ENCODE results near the gene GRIN2C. TPM values are rescaled to one million over a fixed set of nuclear protein-coding genes. Genes with fewer than 3 reads are reported as not detected.

Gene GRIN2C
- polyA plus RNA-seq, 3 donors, result 0.10 to 0.14 (median 0.13) TPM

DNA sequence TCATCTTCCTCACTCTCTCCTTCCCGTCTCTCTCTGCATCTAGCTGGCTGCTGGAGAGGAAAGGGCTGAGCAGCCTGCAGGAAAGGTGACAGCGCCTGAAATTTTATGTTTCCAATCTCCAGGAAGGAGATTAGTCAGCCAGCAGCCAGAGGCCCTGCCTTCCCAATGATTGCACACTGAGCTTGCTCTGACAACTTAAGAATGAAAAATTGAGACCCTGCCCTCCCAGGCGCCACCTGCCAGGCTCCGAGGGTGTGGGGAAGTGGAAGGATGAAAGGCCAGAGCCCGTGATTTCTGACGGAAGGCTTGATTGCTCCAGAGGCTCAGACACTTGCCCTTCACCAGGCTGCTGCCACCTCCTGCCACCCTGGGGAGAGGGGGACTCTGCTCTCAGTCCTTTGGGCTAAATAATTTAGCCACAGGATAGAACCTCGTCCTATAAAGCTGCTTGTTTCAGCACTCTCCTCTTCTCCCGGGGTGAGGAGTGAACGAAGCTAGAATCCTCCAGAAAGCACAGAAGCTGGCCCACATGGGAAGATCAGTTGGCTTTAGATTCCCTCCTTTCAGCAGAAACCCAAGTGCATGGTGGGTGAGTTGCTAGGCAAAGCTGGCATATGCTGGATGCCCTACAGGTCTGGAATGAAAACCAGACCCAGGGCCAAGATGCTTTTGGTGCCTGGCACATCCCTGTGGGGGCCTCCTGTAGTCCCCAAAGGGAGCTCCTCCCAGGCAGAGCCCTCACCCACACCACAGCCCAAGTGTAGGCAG lies 33.5 kb downstream of the GRIN2C start:
- DNase-seq (ENCODE audit: low read depth in 3 of 3, low spot score in 2 of 3), result no peak

DNA sequence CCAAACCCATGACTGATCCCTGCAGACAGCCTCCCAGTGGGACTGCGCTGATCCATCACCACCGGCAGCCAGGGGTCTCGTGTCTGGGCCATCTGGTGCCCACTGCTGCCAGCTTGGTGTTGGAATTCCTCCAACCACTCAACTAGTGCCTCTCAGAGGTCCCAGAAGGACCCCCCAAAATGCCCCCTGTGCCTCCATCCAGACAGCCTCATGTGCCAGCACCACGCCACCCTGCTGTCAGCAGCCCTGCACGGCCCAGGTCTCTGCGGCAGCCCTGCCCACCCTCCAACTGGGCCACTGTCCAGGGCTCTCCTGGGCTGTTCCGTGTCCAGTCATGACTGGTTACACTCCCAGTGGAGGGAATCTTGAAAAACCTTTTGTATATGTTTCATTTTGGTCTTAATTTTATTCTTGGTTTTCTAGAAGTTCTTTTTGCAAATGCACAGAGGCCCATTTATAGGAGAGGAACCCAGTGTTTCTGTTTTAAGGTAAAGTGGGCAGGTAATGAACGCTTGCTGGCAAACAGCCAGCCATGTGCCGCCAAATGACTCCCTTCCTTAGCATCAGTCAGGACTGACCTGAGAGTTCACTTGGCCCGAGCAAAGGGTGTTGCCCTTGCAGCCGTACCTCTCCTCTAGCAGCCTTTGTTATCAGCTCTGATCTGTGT lies 34.6 kb downstream of the GRIN2C start:
- no peak for DNase-seq (ENCODE audit: low read depth in 3 of 3, low spot score in 2 of 3)

DNA sequence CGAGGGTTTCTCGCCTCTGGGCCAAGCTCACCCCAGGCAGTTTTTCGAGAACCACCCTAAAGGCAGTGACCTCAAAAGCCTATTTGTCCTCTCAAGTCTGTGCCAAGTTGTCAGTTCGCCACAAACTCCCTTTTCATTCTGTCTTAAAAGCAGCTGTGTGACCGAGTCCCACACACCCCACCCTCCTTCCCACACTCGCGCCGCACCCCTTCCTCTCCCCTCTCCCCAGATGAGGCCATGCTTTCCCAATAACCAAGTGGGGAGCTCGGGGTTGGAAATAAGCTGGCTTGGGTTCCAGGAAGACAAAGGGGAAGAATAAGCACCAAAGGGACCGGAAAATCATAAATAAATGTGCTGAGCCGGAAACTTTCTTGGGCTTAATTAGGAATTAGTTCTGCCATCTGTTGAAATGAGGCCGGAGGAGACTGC lies 36.7 kb downstream of the GRIN2C start:
- DNase-seq (ENCODE audit: low read depth in 3 of 3, low spot score in 2 of 3), result no peak

DNA sequence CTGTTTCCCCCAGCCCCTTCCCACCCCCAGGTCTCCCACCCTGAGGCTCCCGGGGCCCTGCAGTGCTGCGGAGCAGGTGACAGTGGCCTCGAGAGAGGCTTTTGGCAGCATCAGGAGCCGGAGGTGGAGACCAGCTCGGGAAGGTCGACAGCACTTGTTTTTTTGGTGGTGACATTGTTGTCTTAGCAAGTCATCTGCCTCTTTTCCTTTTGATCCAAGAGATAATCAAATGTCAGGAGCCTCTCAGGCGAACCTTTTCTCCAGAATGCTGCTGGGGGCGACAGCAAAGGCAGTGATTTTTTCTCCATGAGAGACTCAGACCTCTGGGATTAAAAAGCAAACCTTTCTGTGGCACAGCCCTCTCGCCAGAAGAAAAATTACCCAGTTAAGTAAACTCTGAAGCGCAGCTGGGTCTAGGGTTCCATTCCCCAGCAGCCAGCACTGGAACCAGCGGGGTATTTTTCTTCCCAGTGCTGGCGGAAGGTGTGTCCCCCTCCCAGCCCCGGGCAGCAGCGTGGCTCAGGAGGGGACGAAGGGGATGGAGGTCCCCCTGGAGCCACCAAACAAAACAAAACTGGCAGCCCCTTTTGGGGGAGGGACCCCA lies 37.2 kb downstream of the GRIN2C start:
- no peak for DNase-seq (ENCODE audit: low read depth in 3 of 3, low spot score in 2 of 3)

DNA sequence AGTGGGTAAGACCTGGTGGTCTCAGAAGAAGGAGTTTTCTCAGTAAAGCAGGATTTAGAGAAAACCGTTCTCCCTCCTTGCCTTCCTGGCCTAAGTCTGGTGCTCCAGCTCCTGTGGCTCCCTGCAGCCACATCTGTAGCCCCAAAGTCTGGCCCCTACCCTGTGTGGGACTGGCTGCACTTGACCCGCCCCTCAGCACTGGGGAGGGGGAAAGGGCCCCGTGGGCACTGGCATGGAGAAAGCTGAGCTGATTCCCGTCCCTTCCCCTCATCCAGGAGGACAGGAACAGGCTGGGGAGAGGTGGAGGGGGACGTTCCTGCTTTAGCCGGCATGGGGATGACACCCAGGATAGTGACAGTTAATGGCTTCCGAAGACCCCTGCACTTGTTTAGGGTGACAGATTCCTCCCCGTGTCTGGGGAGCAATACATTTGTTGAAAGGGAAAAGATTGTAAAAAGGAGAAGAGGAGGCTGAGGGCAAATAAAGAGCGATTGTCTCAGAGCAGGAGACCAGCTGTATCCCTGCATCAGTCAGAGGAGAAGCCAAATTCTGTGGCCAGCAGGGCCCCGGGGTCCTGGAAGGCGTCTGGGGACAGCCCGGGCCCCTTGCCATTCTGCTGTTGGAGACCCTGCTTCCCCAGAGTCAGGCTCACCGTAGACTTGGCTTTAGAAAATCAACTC lies 37.9 kb downstream of the GRIN2C start:
- no peak for DNase-seq (ENCODE audit: low read depth in 3 of 3, low spot score in 2 of 3)

DNA sequence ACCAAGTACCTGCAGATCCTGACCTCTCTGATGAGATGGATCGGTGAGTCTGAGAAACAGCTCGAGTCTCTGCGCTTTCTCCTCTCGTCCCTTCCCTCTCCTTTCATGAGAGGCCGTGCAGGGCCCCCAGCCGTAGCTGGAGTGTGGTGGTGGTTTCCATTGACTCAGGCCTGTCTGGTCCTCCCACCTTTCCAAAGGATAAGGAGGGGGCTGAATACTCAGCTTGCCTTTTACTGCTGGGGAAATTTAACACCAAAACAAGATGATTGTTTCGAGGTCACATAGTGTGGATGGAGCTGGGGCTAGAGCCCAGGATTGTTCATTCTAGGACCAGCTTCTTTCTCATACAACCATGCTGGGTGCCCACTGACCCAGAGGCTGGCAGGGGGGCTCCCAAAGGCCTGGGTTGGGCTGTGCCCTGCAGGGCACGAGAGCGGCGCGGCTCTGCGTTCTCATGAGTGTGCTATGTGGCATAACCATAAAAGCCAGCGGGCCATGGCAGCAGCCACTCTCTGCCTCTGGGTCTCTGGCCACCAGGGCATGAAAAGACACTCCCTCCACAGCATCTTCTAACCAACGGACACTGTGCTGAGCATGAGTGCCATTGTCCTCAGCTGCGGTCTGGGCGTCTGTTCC lies 39.8 kb downstream of the GRIN2C start:
- no peak for DNase-seq (ENCODE audit: low read depth in 3 of 3, low spot score in 2 of 3)

DNA sequence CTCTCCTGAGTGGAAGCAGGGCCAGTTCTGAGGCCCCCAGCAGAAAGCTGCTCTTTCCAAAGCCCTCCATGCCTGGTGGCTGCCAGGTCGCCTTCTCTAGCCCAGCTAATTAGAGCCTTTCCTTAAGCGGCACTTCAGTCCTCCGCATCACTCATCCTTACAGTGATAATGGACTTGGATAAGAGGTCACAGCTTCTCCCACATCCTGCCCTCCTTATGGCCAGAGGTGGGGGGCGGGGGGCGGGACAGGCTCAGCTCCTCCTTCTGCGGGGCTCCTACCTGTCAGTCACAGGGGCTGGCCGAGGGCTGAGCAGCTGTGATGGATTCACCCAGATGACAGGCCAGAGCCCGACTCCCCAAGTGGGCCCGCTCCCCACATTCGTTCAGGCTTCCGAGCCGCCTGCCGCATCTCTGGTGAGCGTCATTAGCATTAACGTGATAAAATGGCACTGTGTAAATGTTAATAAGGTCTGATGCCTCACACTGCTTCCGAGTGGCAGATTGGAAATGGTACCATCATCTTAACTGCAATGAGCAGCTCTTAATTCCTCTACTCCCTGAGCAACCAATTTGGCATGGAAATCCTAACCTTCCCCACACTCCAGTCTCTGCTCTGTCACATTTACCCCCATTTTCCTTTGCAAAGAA lies 41.3 kb downstream of the GRIN2C start:
- DNase-seq (ENCODE audit: low read depth in 3 of 3, low spot score in 2 of 3), result no peak

DNA sequence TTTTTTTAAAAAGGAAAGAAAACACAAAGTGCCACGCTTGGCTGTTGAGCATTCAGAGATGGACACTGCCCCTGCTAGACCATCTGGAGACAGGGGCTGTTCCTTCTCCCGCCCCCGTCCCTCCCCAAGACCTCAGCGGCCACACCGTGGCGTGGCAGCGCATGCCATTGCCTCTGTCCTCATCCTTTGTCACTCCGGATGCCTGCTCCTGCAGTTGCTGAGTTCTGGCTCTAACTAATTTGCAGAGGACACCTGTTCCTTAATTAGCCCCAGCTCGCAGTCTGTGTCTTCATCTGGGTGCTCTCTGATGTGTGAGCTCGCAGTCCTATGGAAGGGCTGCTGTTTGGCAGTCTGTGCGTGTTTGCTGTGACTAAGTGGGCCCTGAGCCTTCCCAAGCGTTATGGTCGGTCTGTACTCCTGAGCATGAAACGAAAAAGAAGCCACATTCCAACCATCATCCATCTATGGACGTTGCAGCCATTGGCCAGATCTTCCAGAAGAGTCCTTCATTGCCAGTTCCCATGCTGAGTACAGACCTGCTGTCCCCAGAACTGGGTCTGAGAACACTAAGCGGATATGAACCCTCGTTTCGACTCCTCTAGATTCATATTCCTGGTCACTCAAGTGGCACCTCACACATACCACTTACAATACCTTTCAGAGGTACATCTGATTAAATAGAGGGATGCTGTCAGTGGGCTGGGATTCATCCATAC lies 42.6 kb downstream of the GRIN2C start:
- no peak for DNase-seq (ENCODE audit: low read depth in 3 of 3, low spot score in 2 of 3)

DNA sequence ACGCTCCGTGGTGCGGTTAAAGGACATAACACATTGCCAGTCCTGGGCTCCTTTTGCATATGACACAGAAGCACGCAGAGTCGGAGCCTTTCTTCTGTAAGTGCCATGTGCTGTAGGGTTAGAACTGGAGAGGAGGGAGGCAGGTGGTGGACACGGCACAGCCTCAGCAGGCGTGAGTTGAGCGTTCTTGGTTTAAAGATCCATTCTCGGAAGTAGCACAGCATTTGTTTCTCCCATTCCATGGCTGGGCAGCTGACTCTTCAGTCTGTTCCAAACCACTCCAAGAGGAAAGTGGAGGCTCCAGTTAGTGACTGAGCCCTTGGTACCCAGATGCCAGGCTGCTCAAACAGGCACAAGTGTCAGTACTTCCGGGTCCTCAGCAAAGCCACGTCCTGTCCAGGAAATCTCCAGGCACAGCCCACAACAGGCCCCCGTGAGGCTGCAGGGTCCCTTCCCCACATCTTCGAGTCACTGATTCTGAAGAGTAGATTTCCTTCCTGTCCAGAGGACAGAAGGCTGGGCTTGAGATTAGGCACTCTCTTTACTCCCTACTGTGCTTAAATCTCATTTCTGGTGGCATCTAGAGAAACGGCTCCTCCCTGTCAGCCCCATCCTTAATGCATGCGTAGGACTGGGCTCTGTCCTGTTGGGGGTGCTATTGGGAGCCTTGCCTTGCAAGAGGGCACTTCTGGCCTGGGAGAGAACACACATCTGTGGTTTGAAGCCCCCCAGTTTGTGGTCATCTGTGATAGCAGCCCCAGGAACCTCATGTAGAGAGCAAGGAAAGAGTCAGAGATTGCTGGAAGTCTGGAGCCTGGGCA lies 43.9 kb downstream of the GRIN2C start:
- DNase-seq (ENCODE audit: low read depth in 3 of 3, low spot score in 2 of 3), result no peak

DNA sequence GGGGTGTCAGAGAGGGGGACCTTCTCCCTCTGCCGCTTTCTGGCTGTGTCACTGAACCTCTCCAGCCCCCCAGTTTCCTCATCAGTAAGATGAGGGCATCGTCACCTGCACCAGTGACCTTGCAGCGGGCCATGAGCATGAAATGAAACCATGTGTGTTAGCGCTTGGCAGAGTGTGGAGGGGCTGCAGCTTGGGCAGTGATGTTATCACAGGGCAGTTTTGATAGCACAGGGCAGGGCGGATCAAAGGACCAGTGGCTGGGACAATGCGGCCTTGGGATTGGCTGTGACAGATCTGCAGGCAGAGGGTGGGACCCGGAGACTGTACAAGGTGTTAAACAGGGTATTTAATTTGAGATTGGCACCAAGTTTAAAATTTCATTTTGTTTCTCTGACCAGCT lies 44.6 kb downstream of the GRIN2C start:
- no peak for DNase-seq (ENCODE audit: low read depth in 3 of 3, low spot score in 2 of 3)

DNA sequence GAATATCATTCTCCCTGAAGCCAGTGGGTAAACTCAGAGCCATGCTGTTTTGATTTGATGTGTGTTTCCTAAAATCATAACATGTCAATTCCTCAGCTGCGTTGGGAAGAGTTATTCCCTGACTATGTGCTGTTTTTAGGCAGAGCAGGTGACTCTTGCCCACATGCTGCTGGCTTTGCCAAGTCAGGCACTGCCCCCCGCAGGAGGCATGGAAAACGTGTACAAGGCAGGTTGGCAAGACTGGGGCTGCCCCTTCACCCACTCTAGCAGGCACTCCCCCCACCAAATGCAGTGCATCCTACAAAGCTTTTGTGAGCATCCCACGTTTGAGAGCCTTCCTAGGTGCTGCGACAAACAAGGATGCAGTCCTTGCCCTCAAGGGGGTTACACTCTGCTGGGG lies 45.2 kb downstream of the GRIN2C start:
- no peak for DNase-seq (ENCODE audit: low read depth in 3 of 3, low spot score in 2 of 3)

DNA sequence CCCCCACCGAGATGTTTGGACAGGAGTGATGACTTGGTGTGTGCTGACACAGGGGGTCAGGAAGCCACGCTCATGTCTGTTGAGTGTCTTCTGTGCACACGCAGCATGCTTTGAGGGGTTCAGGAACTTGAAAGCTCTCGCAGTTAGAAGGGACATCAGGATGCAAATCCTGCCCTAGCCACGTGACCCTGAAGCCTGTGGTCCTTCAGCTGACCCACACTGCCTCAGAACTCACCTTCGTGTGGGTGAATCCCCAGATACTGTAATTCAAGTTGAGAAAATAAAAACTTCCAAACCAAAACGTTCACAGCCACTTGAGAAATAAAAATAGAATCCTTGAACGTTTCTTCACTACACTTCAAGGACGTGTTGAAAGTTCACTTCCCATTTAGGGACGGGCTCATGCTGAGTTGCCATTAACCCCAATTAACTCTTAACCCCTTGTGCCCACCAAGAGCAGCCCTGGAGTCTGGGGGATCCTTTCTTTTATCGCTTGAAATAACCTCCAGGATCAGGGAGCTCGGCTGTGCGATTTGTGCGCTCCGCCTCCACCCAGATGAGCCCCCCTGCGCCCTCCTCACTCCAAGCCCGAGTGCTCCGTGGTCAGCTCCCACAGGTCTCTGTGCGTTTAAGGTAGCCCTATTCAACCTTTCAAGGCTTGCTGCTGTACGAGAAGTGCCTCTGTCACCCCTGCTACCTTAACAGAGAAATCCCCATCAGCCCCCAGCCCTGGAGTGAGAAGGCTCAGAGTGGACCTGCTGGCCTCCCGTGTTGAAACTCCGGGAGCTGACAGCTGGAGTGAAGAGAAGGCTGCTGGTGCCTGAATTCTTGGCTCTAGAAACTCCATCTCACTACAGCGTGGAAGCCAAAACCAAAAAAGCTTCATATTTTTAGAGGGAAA lies 47.3 kb downstream of the GRIN2C start:
- DNase-seq (ENCODE audit: low read depth in 3 of 3, low spot score in 2 of 3), result peak in 1 of 3 donors; percentile 56

DNA sequence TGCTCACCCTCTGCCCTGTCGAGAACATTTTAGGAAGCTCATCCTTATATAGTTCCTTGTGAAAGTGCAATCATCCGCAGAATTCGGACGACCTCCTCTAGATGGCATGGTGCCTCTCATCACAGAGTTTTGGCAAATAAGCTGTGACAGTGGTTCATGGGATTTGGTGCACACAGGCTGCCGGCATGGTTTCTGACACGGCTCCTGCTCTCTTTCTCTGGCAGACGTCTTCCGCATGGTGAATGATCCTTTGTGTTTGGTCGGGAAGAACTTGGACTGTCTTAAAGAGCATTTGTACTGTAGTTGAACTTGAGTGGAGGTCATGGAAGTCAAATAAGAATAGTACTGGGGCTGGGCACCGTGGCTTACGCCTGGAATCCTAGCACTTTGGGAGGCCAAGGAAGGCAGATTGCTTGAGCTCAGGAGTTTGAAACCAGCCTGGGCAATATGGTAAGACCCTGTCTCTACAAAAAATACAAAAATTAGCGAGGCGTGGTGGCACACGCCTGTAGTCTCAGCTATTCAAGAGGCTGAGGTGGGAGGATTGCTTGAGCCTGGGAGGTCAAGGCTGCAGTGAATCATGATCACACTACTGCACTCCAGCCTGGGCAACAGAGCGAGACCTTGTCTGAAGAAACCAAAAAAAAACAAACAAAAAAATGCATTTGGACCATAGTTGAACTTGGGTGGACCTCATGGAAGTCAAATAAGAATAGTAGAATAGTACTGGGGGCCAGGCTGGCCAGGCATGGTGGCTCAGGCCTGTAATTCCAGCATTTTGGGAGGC lies 48.8 kb downstream of the GRIN2C start:
- no peak for DNase-seq (ENCODE audit: low read depth in 3 of 3, low spot score in 2 of 3)

DNA sequence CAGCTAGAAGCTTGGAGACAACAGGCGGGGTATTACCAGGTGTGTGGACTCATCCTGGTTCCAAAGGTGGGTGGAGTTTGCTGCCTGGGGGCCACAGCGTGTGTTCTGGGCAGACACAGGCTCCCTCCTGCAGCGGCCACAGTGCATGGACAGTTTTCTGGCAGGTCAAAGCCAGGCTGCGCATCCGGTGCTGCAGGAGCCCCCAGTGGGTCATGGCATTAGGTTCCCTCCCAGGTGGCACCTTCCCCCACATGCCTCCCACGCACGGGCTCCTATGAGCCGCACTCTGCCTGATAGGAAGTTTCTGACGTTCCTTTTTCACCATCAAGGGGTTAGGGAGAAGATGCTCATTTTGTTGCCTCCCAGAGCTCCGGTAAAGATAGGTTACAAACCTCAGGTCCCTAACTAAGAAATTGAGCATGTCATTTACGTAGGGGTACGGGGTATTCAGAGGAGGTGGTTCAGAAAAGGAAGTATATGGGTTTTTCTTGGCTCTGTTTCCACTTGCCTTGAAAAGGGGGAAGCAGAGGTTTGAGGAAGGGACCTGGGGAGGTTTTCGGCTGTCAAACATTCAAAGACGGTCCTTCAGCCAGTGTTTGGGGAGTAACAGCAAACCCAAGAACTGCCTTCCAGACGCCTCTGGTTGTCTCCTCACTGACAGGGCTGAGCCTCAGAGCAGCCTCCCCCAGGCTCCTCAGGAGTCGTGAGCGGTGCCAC lies 50.8 kb downstream of the GRIN2C start:
- DNase-seq (ENCODE audit: low read depth in 3 of 3, low spot score in 2 of 3), result no peak

DNA sequence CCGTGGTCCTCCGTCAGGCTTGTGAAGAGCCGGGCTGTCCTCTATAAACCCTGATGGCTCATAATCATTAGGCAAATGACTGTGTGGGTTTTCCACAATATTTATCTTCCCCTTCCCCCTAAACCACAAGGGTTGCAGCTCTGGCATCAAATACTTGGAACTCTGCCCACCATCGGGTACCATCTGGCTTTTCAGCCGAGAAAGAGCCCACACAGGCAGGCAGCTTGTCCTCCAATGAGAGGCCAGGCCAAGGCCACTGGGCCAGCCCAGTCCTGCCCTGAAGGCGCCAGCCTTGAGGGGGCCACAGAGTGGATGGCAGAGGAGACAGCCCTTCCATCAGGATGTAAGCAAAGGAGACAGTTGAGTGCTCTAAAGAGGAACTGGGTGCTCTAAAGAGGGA lies 51.8 kb downstream of the GRIN2C start:
- no peak for DNase-seq (ENCODE audit: low read depth in 3 of 3, low spot score in 2 of 3)

DNA sequence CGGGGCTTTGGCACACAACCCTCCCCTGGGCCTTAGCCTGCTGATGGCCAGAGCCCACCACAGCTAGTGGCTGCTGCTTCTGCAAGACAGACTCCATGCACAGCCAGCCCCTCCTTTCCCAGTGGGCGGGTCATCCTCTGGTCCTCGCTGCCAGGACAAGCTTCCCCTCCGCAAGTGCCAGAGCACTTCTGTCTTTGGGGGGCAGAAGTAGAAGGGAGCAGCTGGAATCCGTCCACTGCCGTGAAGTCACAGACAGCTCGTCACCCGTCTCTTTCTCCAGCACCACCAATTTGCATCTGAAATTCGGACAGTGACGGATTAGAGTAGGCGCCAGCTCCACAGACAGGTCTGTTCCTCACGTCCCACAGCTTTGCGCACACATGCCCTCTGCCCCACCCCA lies 52.2 kb downstream of the GRIN2C start:
- no peak for DNase-seq (ENCODE audit: low read depth in 3 of 3, low spot score in 2 of 3)
